Caco-2 (cell line): ENCODE data around the gene SMIM10L2A. TPM values are rescaled to one million over a fixed set of nuclear protein-coding genes. Genes with fewer than 3 reads are reported as not detected.

Source experiments
- BruUV-seq: library from RNA; stranded (reverse); fragments of 400-500 nt; replicated peaks from 2 replicates; lab custom pipeline; 2021; lab: Mats Ljungman, UMichigan
- CTCF ChIA-PET: fragments of 300-600 bp; sonication (Branson Sonifier 250); formaldehyde crosslinking; loops from one replicate; lab custom pipeline; 2022; ENCODE audit warnings: antibody characterized with exemption; lab: Charles Lee
- POLR2A ChIA-PET: fragments of 300-600 bp; sonication (Branson Sonifier 250); formaldehyde crosslinking; loops from one replicate; lab custom pipeline; 2022; ENCODE audit warnings: antibody characterized with exemption; lab: Charles Lee
- DNase-seq, 2 experiments: peaks; one replicate each; pipeline versions ENCODE4 v3.0.0 to v3.0.0-alpha.2; 2020 to 2022
- H3K27me3 ChIP-seq: replicated peaks from 2 replicates; pipeline ENCODE4 v1.6.0; 2011; ENCODE audit warnings: low read length; ENCODE audit not compliant: control insufficient read depth, insufficient read depth
- H3K36me3 ChIP-seq: 2 replicates; pipeline ENCODE4 v1.5.1; 2011; ENCODE audit warnings: low read length; ENCODE audit not compliant: control insufficient read depth, insufficient read depth
- H3K4me1 ChIP-seq: fragments of 250-450 bp; sonication (Bioruptor Pico); 2 replicates; pipeline ENCODE4 v1.5.1; 2020; ENCODE audit warnings: mild to moderate bottlenecking
- H3K4me3 ChIP-seq: 2 replicates; pipeline ENCODE4 v1.5.1; 2011; ENCODE audit warnings: low read depth, mild to moderate bottlenecking, control low read depth, low read length
- H3K9me3 ChIP-seq: fragments of 250-450 bp; sonication (Bioruptor Pico); 2 replicates; pipeline ENCODE4 v1.5.1; 2020; ENCODE audit warnings: mild to moderate bottlenecking, moderate library complexity
- H3K27ac Mint-ChIP-seq: one replicate; pipeline ENCODE4 v1.8.0; 2022; ENCODE audit warnings: mixed read lengths; ENCODE audit not compliant: unreplicated experiment
- H3K27me3 Mint-ChIP-seq: one replicate; pipeline ENCODE4 v1.8.0; 2022; ENCODE audit warnings: mixed read lengths; ENCODE audit not compliant: insufficient read depth, unreplicated experiment
- H3K36me3 Mint-ChIP-seq: one replicate; pipeline ENCODE4 v1.8.0; 2022; ENCODE audit warnings: mild to moderate bottlenecking, mixed read lengths; ENCODE audit not compliant: insufficient read depth, unreplicated experiment
- H3K4me1 Mint-ChIP-seq: one replicate; pipeline ENCODE4 v1.8.0; 2022; ENCODE audit warnings: low read depth, mixed read lengths; ENCODE audit not compliant: unreplicated experiment
- H3K4me3 Mint-ChIP-seq: one replicate; pipeline ENCODE4 v1.8.0; 2022; ENCODE audit warnings: mild to moderate bottlenecking, moderate library complexity, mixed read lengths; ENCODE audit not compliant: unreplicated experiment
- H3K9me3 Mint-ChIP-seq: one replicate; pipeline ENCODE4 v1.8.0; 2022; ENCODE audit warnings: mixed read lengths; ENCODE audit not compliant: unreplicated experiment
- CTCF ChIP-seq, 2 experiments: fragments of 200-600 bp in 1 of 2; IDR thresholded peaks; 1 replicate in 1 of 2; 2 replicates in 1 of 2; pipeline versions ENCODE4 v1.5.1 to v1.8.0; 2011 to 2022; ENCODE audit warnings: antibody characterized with exemption in 1 of 2, control low read depth in 1 of 2, inconsistent platforms in 1 of 2, low read depth in 1 of 2, low read length in 1 of 2, mild to moderate bottlenecking in 1 of 2, moderate library complexity in 1 of 2; ENCODE audit not compliant: insufficient read depth in 1 of 2, severe bottlenecking in 1 of 2, unreplicated experiment in 1 of 2
- intact Hi-C: fragments of 100-400 bp; cut with micrococcal nuclease; formaldehyde crosslinking; loops from one replicate; pipeline ENCODE4 v1.10.0; 2022; ENCODE audit not compliant: unreplicated experiment
- total RNA-seq: library from RNA; stranded (reverse); gene quantifications from 2 replicates; pipeline ENCODE4 v1.2.3, GENCODE V29; 2022

SMIM10L2A gene
- total RNA-seq, 1 experiment from 2014 or later: 2.6 TPM

- Mint-ChIP-seq H3K27ac (no peak overlapping the region), H3K27me3 (no peaks in the 10 kb centered on the region), H3K4me1 (peaks cover 7% of the 10 kb centered on the region), H3K4me3 (no peak overlapping the region), H3K36me3 (no peaks in the 10 kb centered on the region), H3K9me3 (no peaks in the 10 kb centered on the region)
- BruUV-seq: no TSS peak
- intact Hi-C loops: no loop called here
- Histone ChIP-seq H3K36me3 (no peaks in the 10 kb centered on the region), H3K4me1 (no peaks in the 10 kb centered on the region), H3K9me3 (no peaks in the 10 kb centered on the region), H3K27me3 (no peaks in the 10 kb centered on the region), H3K4me3 (no peak overlapping the region)
- POLR2A ChIA-PET: no interaction called here
- no peak for DNase-seq
- TF ChIP-seq CTCF (IDR thresholded peaks at IDR 0.05; ENCODE audit: insufficient read depth in 1 of 2, low read depth in 1 of 2, low read length in 1 of 2, severe bottlenecking in 1 of 2, unreplicated experiment in 1 of 2): no peak
- CTCF ChIA-PET: no interaction called here
Measured at GRCh38 chrX:135408794-135409193, 12.9 kb upstream of the SMIM10L2A start.

GRCh38 chrX:135410861-135411627 lies 10.7 kb upstream of the SMIM10L2A start:
- Mint-ChIP-seq H3K4me1 (peaks cover 7% of the 10 kb centered on the region), H3K27me3 (no peaks in the 10 kb centered on the region), H3K36me3 (no peaks in the 10 kb centered on the region), H3K4me3 (no peak overlapping the region), H3K9me3 (no peaks in the 10 kb centered on the region), H3K27ac (no peak overlapping the region)
- H3K27me3 ChIP-seq: no peaks in the 10 kb centered on the region
- H3K9me3 ChIP-seq: no peaks in the 10 kb centered on the region
- ChIA-PET CTCF (no interaction called here), POLR2A (no interaction called here)
- H3K4me3 ChIP-seq: no peak overlapping the region
- TF ChIP-seq CTCF (IDR thresholded peaks at IDR 0.05; ENCODE audit: insufficient read depth in 1 of 2, low read depth in 1 of 2, low read length in 1 of 2, severe bottlenecking in 1 of 2, unreplicated experiment in 1 of 2): no peak
- intact Hi-C loops: no loop called here
- no TSS peak for BruUV-seq
- DNase-seq: no peak
- peaks cover 2% of the 10 kb centered on the region; the same call in 1 of the 2 replicates for H3K4me1 ChIP-seq
- no peaks in the 10 kb centered on the region for H3K36me3 ChIP-seq

DNA sequence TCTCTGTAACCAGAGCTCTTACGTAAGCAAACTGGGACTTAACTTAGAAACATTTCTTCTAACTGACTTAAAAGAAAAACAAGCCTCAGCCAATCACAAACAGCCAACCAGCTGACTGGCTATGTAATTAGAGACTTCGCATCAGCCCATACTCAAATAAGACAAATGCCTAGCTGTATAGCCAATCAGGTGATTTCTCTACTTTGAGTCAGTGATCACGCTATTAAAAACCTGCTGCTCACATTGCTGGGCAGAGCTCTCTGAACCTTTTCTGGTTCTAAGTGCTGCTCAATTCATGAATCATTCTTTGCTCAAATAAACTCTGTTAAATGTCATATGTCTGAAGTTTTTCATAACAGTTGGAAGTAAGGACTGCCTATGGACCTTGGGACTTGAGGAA lies 9.9 kb upstream of the SMIM10L2A start:
- no TSS peak for BruUV-seq
- Mint-ChIP-seq H3K4me1 (peaks cover 6% of the 10 kb centered on the region), H3K9me3 (no peaks in the 10 kb centered on the region), H3K36me3 (no peaks in the 10 kb centered on the region), H3K27me3 (no peaks in the 10 kb centered on the region), H3K4me3 (no peak overlapping the region), H3K27ac (no peak overlapping the region)
- TF ChIP-seq CTCF (IDR thresholded peaks at IDR 0.05; ENCODE audit: insufficient read depth in 1 of 2, low read depth in 1 of 2, low read length in 1 of 2, severe bottlenecking in 1 of 2, unreplicated experiment in 1 of 2): no peak
- ChIA-PET POLR2A (no interaction called here), CTCF (no interaction called here)
- intact Hi-C loops: no loop called here
- no peaks in the 10 kb centered on the region for H3K27me3 ChIP-seq
- peaks cover 10% of the 10 kb centered on the region; the same call in 1 of the 2 replicates for H3K4me1 ChIP-seq
- DNase-seq: no peak
- H3K4me3 ChIP-seq: no peak overlapping the region
- H3K36me3 ChIP-seq: no peaks in the 10 kb centered on the region
- H3K9me3 ChIP-seq: no peaks in the 10 kb centered on the region
